ENCODE data around the gene SKI. TPM values are rescaled to one million over a fixed set of nuclear protein-coding genes. Genes with fewer than 3 reads are reported as not detected.

SKI gene
- total RNA-seq, 1 donor from 2014 or later = 13.5 TPM

GRCh38 chr1:2199042-2199810, 28.9 kb upstream of the SKI start:
- no peak for DNase-seq (ENCODE audit: low read depth)
- TF ChIP-seq, protein P1, sequence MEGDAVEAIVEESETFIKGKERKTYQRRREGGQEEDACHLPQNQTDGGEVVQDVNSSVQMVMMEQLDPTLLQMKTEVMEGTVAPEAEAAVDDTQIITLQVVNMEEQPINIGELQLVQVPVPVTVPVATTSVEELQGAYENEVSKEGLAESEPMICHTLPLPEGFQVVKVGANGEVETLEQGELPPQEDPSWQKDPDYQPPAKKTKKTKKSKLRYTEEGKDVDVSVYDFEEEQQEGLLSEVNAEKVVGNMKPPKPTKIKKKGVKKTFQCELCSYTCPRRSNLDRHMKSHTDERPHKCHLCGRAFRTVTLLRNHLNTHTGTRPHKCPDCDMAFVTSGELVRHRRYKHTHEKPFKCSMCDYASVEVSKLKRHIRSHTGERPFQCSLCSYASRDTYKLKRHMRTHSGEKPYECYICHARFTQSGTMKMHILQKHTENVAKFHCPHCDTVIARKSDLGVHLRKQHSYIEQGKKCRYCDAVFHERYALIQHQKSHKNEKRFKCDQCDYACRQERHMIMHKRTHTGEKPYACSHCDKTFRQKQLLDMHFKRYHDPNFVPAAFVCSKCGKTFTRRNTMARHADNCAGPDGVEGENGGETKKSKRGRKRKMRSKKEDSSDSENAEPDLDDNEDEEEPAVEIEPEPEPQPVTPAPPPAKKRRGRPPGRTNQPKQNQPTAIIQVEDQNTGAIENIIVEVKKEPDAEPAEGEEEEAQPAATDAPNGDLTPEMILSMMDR (conservative IDR thresholded peaks at IDR 0.05; ENCODE audit: low read depth, low read length) = peak; percentile 21
- peak overlapping the region; percentile 63 for H3K4me3 ChIP-seq (ENCODE audit: low read depth, low read length)

DNA sequence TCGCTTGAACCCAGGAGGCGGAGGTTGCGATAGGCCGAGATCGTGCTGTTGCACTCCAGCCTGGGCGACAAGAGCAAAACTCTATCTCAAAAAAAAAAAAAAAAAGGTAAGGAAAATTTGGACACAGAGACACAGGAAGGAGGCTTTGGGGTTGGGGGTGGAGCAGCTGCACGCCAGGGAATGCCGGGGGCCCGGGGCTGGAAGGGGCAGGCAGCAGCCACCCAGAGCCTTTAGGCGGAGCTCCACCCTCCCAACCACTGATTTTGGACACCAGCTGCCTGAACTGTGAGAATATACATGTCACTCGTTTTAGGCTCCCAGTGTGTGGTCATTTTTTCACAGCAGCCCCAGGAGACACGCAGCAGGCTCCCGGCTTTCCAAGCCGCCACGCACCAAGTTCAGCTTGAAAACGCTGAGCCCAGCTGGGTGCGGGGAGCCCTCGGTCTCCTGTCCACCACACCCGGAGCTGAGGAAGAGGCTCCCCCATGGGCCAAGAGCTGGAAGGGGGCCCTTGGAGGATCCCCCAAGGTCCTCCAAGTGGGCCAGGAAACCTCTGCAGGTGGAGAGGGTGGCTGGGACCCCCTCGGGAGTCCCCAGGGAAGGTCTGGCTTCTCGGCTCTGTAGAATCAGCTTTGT, 27.7 kb upstream of the SKI start:
- DNase-seq (ENCODE audit: low read depth) = no peak
- no peak overlapping the region for H3K4me3 ChIP-seq (ENCODE audit: low read depth, low read length)
- TF ChIP-seq, protein P1 (conservative IDR thresholded peaks at IDR 0.05; ENCODE audit: low read depth, low read length) = no peak

DNA sequence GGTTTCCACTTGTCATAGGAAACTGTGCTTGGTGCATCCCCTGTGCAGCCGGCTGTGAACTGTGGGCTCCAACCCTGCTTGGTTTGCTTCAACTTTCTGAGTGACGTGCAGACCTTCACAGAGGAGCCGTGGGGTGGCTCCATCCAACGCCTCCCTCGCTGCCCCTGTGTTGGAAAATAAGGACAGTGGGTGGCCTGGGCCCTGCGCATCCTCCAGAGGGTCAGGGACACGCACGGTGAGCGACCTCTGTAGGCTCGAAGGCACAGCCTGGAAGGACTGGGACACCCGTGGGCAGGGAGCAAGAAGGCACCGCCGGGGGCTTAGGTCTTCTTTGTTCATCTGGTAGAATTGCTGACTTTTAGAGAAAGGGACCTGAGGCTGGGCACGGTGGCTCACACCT, 27.1 kb upstream of the SKI start:
- DNase-seq (ENCODE audit: low read depth) = no peak
- TF ChIP-seq, protein P1 (conservative IDR thresholded peaks at IDR 0.05; ENCODE audit: low read depth, low read length) = no peak
- no peak overlapping the region for H3K4me3 ChIP-seq (ENCODE audit: low read depth, low read length)

DNA sequence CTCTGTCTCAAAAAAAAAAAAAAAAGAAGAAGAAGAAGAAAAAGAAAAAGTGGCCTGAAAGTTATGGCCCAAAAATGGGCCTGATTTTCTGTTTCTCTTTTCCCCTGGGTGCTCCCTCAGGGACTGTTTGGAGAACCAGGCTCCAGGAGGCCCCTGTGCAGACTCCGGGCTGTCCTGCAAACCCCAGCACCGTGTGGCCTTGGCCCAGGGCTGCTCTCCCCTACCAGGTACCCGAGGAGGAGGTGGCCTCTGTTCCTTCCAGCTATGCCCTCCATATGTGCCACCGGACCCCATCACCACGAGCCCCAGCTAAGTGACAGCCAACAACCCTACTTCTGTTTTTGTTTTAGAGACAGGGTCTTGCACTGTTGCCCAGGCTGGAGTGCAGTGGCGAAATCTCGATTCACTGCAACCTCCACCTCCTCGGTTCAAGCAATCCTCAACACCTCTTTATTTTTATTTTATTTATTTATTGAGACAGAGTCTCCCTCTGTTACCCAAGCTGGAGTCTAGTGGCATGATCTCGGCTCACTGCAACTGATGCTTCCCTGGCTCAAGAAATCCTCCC, 26.0 kb upstream of the SKI start:
- TF ChIP-seq, protein P1 (conservative IDR thresholded peaks at IDR 0.05; ENCODE audit: low read depth, low read length) = no peak
- H3K4me3 ChIP-seq (ENCODE audit: low read depth, low read length) = no peak overlapping the region

GRCh38 chr1:2202843-2203601, 25.1 kb upstream of the SKI start:
- TF ChIP-seq, protein P1 (conservative IDR thresholded peaks at IDR 0.05; ENCODE audit: low read depth, low read length) = no peak
- no peak overlapping the region for H3K4me3 ChIP-seq (ENCODE audit: low read depth, low read length)
- DNase-seq (ENCODE audit: low read depth) = no peak

More for the DNA sequence above, 26.0 kb upstream of the SKI start:
- no peak for DNase-seq (ENCODE audit: low read depth)

DNA sequence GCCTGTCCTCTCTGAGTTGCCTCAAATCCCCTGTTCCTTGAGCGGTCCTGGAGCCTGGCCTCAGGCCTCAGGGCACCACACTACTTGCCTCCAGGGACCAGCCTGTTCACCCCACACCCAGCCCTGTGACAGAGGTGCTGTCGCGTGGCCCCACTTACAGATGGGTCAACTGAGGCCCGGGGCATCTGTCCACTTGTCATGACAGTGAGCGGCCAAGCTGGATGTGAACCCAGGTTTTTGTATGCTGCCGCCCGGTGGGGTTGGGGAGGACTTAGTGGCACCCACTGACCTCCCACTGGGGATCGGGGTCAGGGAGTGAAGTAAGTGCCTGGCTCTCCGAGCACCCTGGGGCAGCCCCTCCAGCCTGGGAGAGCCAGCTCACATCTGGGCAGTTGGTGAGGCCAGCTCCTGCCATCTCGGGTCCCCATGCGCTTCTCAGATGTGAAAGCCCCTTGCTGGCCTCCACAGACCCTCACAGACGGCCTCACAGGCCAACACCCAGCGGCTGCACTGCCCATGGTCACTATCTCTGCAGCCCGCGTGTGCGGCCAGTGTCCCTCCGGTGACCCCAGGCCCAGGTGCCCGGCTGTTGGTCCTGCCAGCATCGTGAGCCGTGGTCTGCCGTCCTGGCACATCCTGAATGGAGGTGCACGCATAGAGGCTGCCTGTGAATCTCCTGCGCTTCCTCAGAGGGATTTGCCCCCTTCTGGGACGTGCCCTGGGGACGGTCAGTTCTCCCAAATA, 24.3 kb upstream of the SKI start:
- TF ChIP-seq, protein P1 (conservative IDR thresholded peaks at IDR 0.05; ENCODE audit: low read depth, low read length) = no peak
- H3K4me3 ChIP-seq (ENCODE audit: low read depth, low read length) = peak overlapping the region; percentile 61
- DNase-seq (ENCODE audit: low read depth) = no peak

All from epithelial cell of proximal tubule (primary cell).